K562 (cell line): ENCODE data around the gene MRPL40. TPM values are rescaled to one million over a fixed set of nuclear protein-coding genes. Genes with fewer than 3 reads are reported as not detected.

Experiments used
- EGR1 ChIP-seq: fragments of 450-650 bp; conservative IDR thresholded peaks from 2 replicates; pipeline ENCODE4 v1.6.1; 2017; ENCODE audit warnings: mild to moderate bottlenecking
- ETV6 ChIP-seq, 3 experiments: fragments of 150-350 bp in 1 of 3; sonication (generic) in 1 of 3; formaldehyde crosslinking in 1 of 3; IDR thresholded peaks; 2 replicates each; pipeline versions ENCODE4 v1.6.1 to v1.8.0; 2014 to 2022; ENCODE audit warnings: borderline replicate concordance in 2 of 3, low read depth in 2 of 3, antibody characterized with exemption in 1 of 3, low read length in 1 of 3, mild to moderate bottlenecking in 1 of 3, missing genetic modification reagents in 1 of 3
- GATAD2B ChIP-seq: fragments of 450-650 bp; IDR thresholded peaks from 2 replicates; pipeline ENCODE4 v1.6.1; 2017; ENCODE audit warnings: mild to moderate bottlenecking, borderline replicate concordance
- NFXL1 ChIP-seq: fragments of 450-650 bp; formaldehyde crosslinking; IDR thresholded peaks from 2 replicates; pipeline ENCODE4 v1.4.0; 2021; ENCODE audit warnings: mild to moderate bottlenecking
- RBM25 ChIP-seq: fragments of 200-400 bp; formaldehyde crosslinking; IDR thresholded peaks from 2 replicates; pipeline ENCODE4 v1.6.1; 2018; ENCODE audit warnings: low read length, low read depth, moderate library complexity; ENCODE audit not compliant: severe bottlenecking
- STAG1 ChIP-seq: sonication (generic); formaldehyde crosslinking; IDR thresholded peaks from 2 replicates; pipeline ENCODE4 v1.5.0; 2020; ENCODE audit warnings: missing genetic modification reagents, borderline replicate concordance
- SUPT5H ChIP-seq: fragments of 450-650 bp; IDR thresholded peaks from 2 replicates; pipeline ENCODE4 v1.6.1; 2016
- polyA plus RNA-seq, 8 experiments: library from polyadenylated mRNA; depleted of rRNA in 4 of 8; stranded (reverse) in 5 of 8; unstranded in 3 of 8; fragments of >200 nt; fragmentation: Nextera tagmentation in 2 of 8; fragmentation: Illumina TruSeq in 1 of 8; extraction: Ambion mirVana in 2 of 8; extraction: Trizol in 1 of 8; gene quantifications; 2 replicates each; pipeline versions ENCODE4 v1.2.1 to v1.2.3, GENCODE V29; 2011 to 2014; ENCODE audit warnings: inconsistent platforms in 1 of 8, missing spikeins in 1 of 8
- total RNA-seq, 7 experiments: library from RNA; depleted of rRNA in 6 of 7; stranded (reverse); fragments of >200 nt in 6 of 7; fragmentation: Illumina TruSeq in 2 of 7; extraction: Trizol in 2 of 7; gene quantifications; 2 replicates each; pipeline versions ENCODE4 v1.2.1 to v1.2.3, GENCODE V29; 2011 to 2021; ENCODE audit warnings: low replicate concordance in 1 of 7
- TF ChIP-seq, protein P1 (sequence below): fragments of 450-650 bp; IDR thresholded peaks from 2 replicates; pipeline ENCODE4 v1.6.1; 2016; ENCODE audit warnings: mild to moderate bottlenecking, moderate library complexity
- TF ChIP-seq, protein P2 (sequence below): fragments of 450-650 bp; formaldehyde crosslinking; IDR thresholded peaks from 2 replicates; pipeline ENCODE4 v1.4.0; 2022; ENCODE audit warnings: missing genetic modification characterization
- TF ChIP-seq, protein P3 (sequence below): fragments of 250-450 bp; sonication (Bioruptor Pico); IDR thresholded peaks from 2 replicates; pipeline ENCODE4 v1.9.0; 2021; ENCODE audit warnings: mild to moderate bottlenecking, inconsistent platforms

Gene MRPL40
- total and polyA plus RNA-seq, 9 of the 15 experiments (the other 6 are each of a cell fraction or from before 2014, with no cell fraction given): 132 to 652 (median 208) TPM

DNA sequence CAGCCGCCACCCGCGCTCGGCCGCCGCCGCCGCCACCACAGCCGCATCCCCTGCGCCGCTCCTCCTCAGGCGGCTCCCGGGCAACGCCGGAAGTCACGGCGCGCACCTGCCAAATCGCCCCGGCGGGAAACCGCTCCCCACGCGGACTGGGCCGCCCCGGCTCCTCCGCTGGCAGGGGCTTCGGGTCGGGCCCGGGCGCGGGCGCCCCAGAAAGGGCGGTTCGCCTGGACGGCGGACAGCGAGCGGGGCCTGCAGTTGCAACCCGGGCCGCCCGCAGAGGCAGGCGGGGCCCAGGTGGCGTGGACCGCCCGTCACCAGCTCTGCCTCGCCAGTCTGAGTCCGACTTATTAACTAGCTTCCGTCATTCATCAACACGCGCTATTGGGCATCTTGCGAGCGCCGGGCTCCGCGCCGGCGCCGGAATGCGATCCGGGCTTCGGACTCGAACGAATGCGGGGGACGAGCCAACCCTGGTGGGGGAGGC, 654 bp upstream of the MRPL40 start, which contains the start of gene HIRA (continued):
- TF ChIP-seq GATAD2B: no peak
- TF ChIP-seq, protein P1, sequence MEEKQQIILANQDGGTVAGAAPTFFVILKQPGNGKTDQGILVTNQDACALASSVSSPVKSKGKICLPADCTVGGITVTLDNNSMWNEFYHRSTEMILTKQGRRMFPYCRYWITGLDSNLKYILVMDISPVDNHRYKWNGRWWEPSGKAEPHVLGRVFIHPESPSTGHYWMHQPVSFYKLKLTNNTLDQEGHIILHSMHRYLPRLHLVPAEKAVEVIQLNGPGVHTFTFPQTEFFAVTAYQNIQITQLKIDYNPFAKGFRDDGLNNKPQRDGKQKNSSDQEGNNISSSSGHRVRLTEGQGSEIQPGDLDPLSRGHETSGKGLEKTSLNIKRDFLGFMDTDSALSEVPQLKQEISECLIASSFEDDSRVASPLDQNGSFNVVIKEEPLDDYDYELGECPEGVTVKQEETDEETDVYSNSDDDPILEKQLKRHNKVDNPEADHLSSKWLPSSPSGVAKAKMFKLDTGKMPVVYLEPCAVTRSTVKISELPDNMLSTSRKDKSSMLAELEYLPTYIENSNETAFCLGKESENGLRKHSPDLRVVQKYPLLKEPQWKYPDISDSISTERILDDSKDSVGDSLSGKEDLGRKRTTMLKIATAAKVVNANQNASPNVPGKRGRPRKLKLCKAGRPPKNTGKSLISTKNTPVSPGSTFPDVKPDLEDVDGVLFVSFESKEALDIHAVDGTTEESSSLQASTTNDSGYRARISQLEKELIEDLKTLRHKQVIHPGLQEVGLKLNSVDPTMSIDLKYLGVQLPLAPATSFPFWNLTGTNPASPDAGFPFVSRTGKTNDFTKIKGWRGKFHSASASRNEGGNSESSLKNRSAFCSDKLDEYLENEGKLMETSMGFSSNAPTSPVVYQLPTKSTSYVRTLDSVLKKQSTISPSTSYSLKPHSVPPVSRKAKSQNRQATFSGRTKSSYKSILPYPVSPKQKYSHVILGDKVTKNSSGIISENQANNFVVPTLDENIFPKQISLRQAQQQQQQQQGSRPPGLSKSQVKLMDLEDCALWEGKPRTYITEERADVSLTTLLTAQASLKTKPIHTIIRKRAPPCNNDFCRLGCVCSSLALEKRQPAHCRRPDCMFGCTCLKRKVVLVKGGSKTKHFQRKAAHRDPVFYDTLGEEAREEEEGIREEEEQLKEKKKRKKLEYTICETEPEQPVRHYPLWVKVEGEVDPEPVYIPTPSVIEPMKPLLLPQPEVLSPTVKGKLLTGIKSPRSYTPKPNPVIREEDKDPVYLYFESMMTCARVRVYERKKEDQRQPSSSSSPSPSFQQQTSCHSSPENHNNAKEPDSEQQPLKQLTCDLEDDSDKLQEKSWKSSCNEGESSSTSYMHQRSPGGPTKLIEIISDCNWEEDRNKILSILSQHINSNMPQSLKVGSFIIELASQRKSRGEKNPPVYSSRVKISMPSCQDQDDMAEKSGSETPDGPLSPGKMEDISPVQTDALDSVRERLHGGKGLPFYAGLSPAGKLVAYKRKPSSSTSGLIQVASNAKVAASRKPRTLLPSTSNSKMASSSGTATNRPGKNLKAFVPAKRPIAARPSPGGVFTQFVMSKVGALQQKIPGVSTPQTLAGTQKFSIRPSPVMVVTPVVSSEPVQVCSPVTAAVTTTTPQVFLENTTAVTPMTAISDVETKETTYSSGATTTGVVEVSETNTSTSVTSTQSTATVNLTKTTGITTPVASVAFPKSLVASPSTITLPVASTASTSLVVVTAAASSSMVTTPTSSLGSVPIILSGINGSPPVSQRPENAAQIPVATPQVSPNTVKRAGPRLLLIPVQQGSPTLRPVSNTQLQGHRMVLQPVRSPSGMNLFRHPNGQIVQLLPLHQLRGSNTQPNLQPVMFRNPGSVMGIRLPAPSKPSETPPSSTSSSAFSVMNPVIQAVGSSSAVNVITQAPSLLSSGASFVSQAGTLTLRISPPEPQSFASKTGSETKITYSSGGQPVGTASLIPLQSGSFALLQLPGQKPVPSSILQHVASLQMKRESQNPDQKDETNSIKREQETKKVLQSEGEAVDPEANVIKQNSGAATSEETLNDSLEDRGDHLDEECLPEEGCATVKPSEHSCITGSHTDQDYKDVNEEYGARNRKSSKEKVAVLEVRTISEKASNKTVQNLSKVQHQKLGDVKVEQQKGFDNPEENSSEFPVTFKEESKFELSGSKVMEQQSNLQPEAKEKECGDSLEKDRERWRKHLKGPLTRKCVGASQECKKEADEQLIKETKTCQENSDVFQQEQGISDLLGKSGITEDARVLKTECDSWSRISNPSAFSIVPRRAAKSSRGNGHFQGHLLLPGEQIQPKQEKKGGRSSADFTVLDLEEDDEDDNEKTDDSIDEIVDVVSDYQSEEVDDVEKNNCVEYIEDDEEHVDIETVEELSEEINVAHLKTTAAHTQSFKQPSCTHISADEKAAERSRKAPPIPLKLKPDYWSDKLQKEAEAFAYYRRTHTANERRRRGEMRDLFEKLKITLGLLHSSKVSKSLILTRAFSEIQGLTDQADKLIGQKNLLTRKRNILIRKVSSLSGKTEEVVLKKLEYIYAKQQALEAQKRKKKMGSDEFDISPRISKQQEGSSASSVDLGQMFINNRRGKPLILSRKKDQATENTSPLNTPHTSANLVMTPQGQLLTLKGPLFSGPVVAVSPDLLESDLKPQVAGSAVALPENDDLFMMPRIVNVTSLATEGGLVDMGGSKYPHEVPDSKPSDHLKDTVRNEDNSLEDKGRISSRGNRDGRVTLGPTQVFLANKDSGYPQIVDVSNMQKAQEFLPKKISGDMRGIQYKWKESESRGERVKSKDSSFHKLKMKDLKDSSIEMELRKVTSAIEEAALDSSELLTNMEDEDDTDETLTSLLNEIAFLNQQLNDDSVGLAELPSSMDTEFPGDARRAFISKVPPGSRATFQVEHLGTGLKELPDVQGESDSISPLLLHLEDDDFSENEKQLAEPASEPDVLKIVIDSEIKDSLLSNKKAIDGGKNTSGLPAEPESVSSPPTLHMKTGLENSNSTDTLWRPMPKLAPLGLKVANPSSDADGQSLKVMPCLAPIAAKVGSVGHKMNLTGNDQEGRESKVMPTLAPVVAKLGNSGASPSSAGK: no peak
- peak; percentile 98 for TF ChIP-seq RBM25
- TF ChIP-seq SUPT5H: no peak
- TF ChIP-seq, protein P2, sequence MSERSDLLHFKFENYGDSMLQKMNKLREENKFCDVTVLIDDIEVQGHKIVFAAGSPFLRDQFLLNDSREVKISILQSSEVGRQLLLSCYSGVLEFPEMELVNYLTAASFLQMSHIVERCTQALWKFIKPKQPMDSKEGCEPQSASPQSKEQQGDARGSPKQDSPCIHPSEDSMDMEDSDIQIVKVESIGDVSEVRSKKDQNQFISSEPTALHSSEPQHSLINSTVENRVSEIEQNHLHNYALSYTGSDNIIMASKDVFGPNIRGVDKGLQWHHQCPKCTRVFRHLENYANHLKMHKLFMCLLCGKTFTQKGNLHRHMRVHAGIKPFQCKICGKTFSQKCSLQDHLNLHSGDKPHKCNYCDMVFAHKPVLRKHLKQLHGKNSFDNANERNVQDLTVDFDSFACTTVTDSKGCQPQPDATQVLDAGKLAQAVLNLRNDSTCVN (CRISPR knock-in tag): no peak
- TF ChIP-seq EGR1: no peak
- TF ChIP-seq, protein P3, sequence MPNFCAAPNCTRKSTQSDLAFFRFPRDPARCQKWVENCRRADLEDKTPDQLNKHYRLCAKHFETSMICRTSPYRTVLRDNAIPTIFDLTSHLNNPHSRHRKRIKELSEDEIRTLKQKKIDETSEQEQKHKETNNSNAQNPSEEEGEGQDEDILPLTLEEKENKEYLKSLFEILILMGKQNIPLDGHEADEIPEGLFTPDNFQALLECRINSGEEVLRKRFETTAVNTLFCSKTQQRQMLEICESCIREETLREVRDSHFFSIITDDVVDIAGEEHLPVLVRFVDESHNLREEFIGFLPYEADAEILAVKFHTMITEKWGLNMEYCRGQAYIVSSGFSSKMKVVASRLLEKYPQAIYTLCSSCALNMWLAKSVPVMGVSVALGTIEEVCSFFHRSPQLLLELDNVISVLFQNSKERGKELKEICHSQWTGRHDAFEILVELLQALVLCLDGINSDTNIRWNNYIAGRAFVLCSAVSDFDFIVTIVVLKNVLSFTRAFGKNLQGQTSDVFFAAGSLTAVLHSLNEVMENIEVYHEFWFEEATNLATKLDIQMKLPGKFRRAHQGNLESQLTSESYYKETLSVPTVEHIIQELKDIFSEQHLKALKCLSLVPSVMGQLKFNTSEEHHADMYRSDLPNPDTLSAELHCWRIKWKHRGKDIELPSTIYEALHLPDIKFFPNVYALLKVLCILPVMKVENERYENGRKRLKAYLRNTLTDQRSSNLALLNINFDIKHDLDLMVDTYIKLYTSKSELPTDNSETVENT (CRISPR knock-in tag): peak; percentile 95
- TF ChIP-seq ETV6 (IDR thresholded peaks at IDR 0.05; ENCODE audit: borderline replicate concordance in 1 of 2, low read depth in 2 of 2, low read length in 1 of 2): peak in 1 of 2 experiments; percentile 48; a peak in 1 of 4 replicates
- no peak for TF ChIP-seq ETV6 (CRISPR knock-in tag; IDR thresholded peaks at IDR 0.05; ENCODE audit: borderline replicate concordance)
- peak; percentile 77; the same call in 1 of the 2 replicates for TF ChIP-seq NFXL1 (CRISPR knock-in tag)
- TF ChIP-seq STAG1 (CRISPR knock-in tag): no peak
